PC-3 (cell line): ENCODE results near the gene SHPK. TPM values are rescaled to one million over a fixed set of nuclear protein-coding genes. Genes with fewer than 3 reads are reported as not detected.

Experiments
- ATAC-seq: fragments of 200-7000 bp; cut with Tn5 transposase; 2 replicates; pipeline ENCODE4 v1.9.1; 2020; ENCODE audit warnings: mild to moderate bottlenecking, moderate library complexity
- BruUV-seq: library from RNA; stranded (reverse); fragments of 400-500 nt; replicated peaks from 2 replicates; lab custom pipeline; 2021; lab: Mats Ljungman, UMichigan
- CTCF ChIA-PET: fragments of 300-600 bp; sonication (Branson Sonifier 250); formaldehyde crosslinking; loops from one replicate; lab custom pipeline; 2022; ENCODE audit warnings: antibody characterized with exemption; lab: Charles Lee
- POLR2A ChIA-PET: fragments of 300-600 bp; sonication (Branson Sonifier 250); formaldehyde crosslinking; loops from one replicate; lab custom pipeline; 2022; ENCODE audit warnings: antibody characterized with exemption; ENCODE audit not compliant: unreplicated experiment; lab: Charles Lee
- DNase-seq: peaks from one replicate; pipeline ENCODE4 v3.0.0-alpha.2; 2015
- H2AFZ ChIP-seq: fragments of 300-600 bp; sonication (generic); 2 replicates; pipeline ENCODE4 v1.6.0; 2016; ENCODE audit warnings: antibody characterized with exemption, low read length
- H3F3A ChIP-seq: fragments of 300-600 bp; sonication (generic); one replicate; pipeline ENCODE4 v1.6.0; 2017; ENCODE audit warnings: antibody characterized with exemption, low read length, control low read depth, mild to moderate bottlenecking; ENCODE audit not compliant: unreplicated experiment
- H3K27ac ChIP-seq: fragments of 300-600 bp; sonication (generic); 2 replicates; pipeline ENCODE4 v1.5.1; 2016; ENCODE audit warnings: mild to moderate bottlenecking, low read length
- H3K27me3 ChIP-seq: fragments of 300-600 bp; sonication (generic); 2 replicates; pipeline ENCODE4 v1.6.1; 2016; ENCODE audit warnings: low read length, mixed read lengths
- H3K36me3 ChIP-seq: fragments of 300-600 bp; sonication (generic); 2 replicates; pipeline ENCODE4 v1.6.1; 2016; ENCODE audit warnings: low read depth, mixed run types, low read length, mixed read lengths
- H3K4me1 ChIP-seq: fragments of 300-600 bp; sonication (generic); 2 replicates; pipeline ENCODE4 v1.5.1; 2016; ENCODE audit warnings: low read length; ENCODE audit not compliant: insufficient read depth
- H3K4me2 ChIP-seq: fragments of 300-600 bp; sonication (generic); 2 replicates; pipeline ENCODE4 v1.6.0; 2016; ENCODE audit warnings: low read length
- H3K4me3 ChIP-seq: fragments of 300-600 bp; sonication (generic); 2 replicates; pipeline ENCODE4 v1.5.1; 2016; ENCODE audit warnings: mild to moderate bottlenecking, low read length, mixed read lengths
- H3K79me2 ChIP-seq: fragments of 300-600 bp; sonication (generic); 2 replicates; pipeline ENCODE4 v1.6.1; 2017; ENCODE audit warnings: low read length, mixed read lengths
- H3K9ac ChIP-seq: fragments of 300-600 bp; sonication (generic); 2 replicates; pipeline ENCODE4 v1.6.0; 2016; ENCODE audit warnings: mild to moderate bottlenecking, low read length
- H3K9me2 ChIP-seq: fragments of 300-600 bp; sonication (generic); replicated peaks from 2 replicates; pipeline ENCODE4 v1.6.1; 2016; ENCODE audit warnings: mixed run types, low read length, mixed read lengths
- H3K9me3 ChIP-seq: fragments of 300-600 bp; sonication (generic); 2 replicates; pipeline ENCODE4 v1.6.1; 2016; ENCODE audit warnings: low read length, mixed read lengths
- H4K20me1 ChIP-seq: fragments of 300-600 bp; sonication (generic); 2 replicates; pipeline ENCODE4 v1.6.1; 2016; ENCODE audit warnings: low read length, mixed read lengths
- CTCF ChIP-seq: fragments of 300-600 bp; sonication (generic); conservative IDR thresholded peaks from 2 replicates; pipeline ENCODE4 v1.5.1; 2017; ENCODE audit warnings: antibody characterized with exemption, low read depth, mild to moderate bottlenecking, low read length
- EZH2 ChIP-seq: fragments of 300-600 bp; sonication (generic); IDR thresholded peaks from one replicate; pipeline ENCODE4 v1.6.1; 2017; ENCODE audit warnings: antibody characterized with exemption, mild to moderate bottlenecking, low read length; ENCODE audit not compliant: unreplicated experiment
- EZH2phosphoT487 ChIP-seq: fragments of 300-600 bp; sonication (generic); IDR thresholded peaks from 2 replicates; pipeline ENCODE4 v1.6.1; 2018; ENCODE audit warnings: mild to moderate bottlenecking, antibody characterized with exemption, low read length, borderline replicate concordance
- intact Hi-C: fragments of 100-400 bp; cut with micrococcal nuclease; formaldehyde crosslinking; loops from 2 replicates; pipeline ENCODE4 v1.9.0; 2023
- total RNA-seq: library from RNA; depleted of rRNA; stranded (reverse); fragments of >200 nt; gene quantifications from 2 replicates; pipeline ENCODE4 v1.2.3, GENCODE V29; 2014

The SHPK gene
- total RNA-seq, 1 experiment from 2014 or later = 22.4 TPM

- no peak overlapping the region for H3K4me2 ChIP-seq
- H3K9me2 ChIP-seq = no peaks in the 10 kb centered on the region
- no peak overlapping the region for H3K27ac ChIP-seq
- ChIA-PET POLR2A (no interaction called here), CTCF (no interaction called here)
- H3K79me2 ChIP-seq = no peaks in the 10 kb centered on the region
- no TSS peak for BruUV-seq
- no peaks in the 10 kb centered on the region for H3K9me3 ChIP-seq
- ATAC-seq (no peak), DNase-seq (no peak)
- H3K27me3 ChIP-seq = no peaks in the 10 kb centered on the region
- no peaks in the 10 kb centered on the region for H4K20me1 ChIP-seq
- no peak overlapping the region for H2AFZ ChIP-seq
- no peak overlapping the region for H3K4me3 ChIP-seq
- intact Hi-C loops = no loop called here
- H3K9ac ChIP-seq = no peak overlapping the region
- no peak for TF ChIP-seq EZH2
- no peak for TF ChIP-seq EZH2phosphoT487
- no peak for TF ChIP-seq CTCF
- H3K4me1 ChIP-seq = peaks cover 11% of the 10 kb centered on the region
- H3K36me3 ChIP-seq = peaks cover 3% of the 10 kb centered on the region
- H3F3A ChIP-seq = no peaks in the 10 kb centered on the region
These were observed 39.1 kb downstream of the SHPK start for GRCh38 chr17:3596804-3597464.

GRCh38 chr17:3594976-3595375 is 41.1 kb downstream of the SHPK start:
- no peaks in the 10 kb centered on the region for H3K9me2 ChIP-seq
- ChIA-PET POLR2A (no interaction called here), CTCF (no interaction called here)
- H3K27me3 ChIP-seq = no peaks in the 10 kb centered on the region
- no peaks in the 10 kb centered on the region for H3K79me2 ChIP-seq
- H3F3A ChIP-seq = no peaks in the 10 kb centered on the region
- no peaks in the 10 kb centered on the region for H4K20me1 ChIP-seq
- TF ChIP-seq EZH2phosphoT487 (no peak), EZH2 (no peak)
- 0 out of 2 replicates have a peak overlapping the region, but pooled peaks have one; percentile 53 for H3K4me2 ChIP-seq
- H3K9me3 ChIP-seq = no peaks in the 10 kb centered on the region
- no TSS peak for BruUV-seq
- DNase-seq (no peak), ATAC-seq (no peak)
- no peak overlapping the region for H3K4me3 ChIP-seq
- peaks cover 11% of the 10 kb centered on the region for H3K4me1 ChIP-seq
- peak overlapping the region; percentile 60 for H3K27ac ChIP-seq
- intact Hi-C loops = no loop called here
- no peak overlapping the region for H2AFZ ChIP-seq
- 0 out of 2 replicates have a peak overlapping the region, but pooled peaks have one; percentile 10 for H3K9ac ChIP-seq
- H3K36me3 ChIP-seq = no peaks in the 10 kb centered on the region

- no peaks in the 10 kb centered on the region for H3K79me2 ChIP-seq
- no peak overlapping the region for H3K4me3 ChIP-seq
- no peak overlapping the region for H2AFZ ChIP-seq
- no peaks in the 10 kb centered on the region for H3K9me3 ChIP-seq
- no peaks in the 10 kb centered on the region for H3F3A ChIP-seq
- DNase-seq (peak; percentile 74), ATAC-seq (peak; percentile 92)
- intact Hi-C loops = no loop called here
- H3K9me2 ChIP-seq = no peaks in the 10 kb centered on the region
- no peaks in the 10 kb centered on the region for H4K20me1 ChIP-seq
- BruUV-seq = no TSS peak
- H3K27me3 ChIP-seq = no peaks in the 10 kb centered on the region
- peak overlapping the region; percentile 53 for H3K4me2 ChIP-seq
- H3K4me1 ChIP-seq = peaks cover 11% of the 10 kb centered on the region
- TF ChIP-seq EZH2 (no peak), EZH2phosphoT487 (no peak), CTCF (no peak)
- H3K27ac ChIP-seq = peak overlapping the region; percentile 60
- POLR2A ChIA-PET = no interaction called here
- CTCF ChIA-PET = no interaction called here
- peak overlapping the region; percentile 62 for H3K9ac ChIP-seq
- no peaks in the 10 kb centered on the region for H3K36me3 ChIP-seq
These were observed 41.8 kb downstream of the SHPK start for GRCh38 chr17:3594051-3594800.
